ENCODE results near the gene HOTAIR. TPM values are rescaled to one million over a fixed set of nuclear protein-coding genes. Genes with fewer than 3 reads are reported as not detected.

Gene HOTAIR
- total RNA-seq, 2 experiments from 2014 or later: not detected

- Mint-ChIP-seq H3K4me3 (no peak overlapping the region), H3K27ac (no peak overlapping the region), H3K9me3 (peaks cover 6% of the 10 kb centered on the region), H3K36me3 (peaks cover 11% of the 10 kb centered on the region), H3K4me1 (peaks cover 29% of the 10 kb centered on the region), H3K27me3 (peaks cover 100% of the 10 kb centered on the region)
- DNase-seq: no peak
Observed at GRCh38 chr12:53968214-53969127, 6.3 kb downstream of the HOTAIR start.

GRCh38 chr12:53967421-53967925 lies 7.3 kb downstream of the HOTAIR start:
- no peak for DNase-seq
- H3K4me3 Mint-ChIP-seq: no peak overlapping the region
- no peaks in the 10 kb centered on the region for H3K9me3 Mint-ChIP-seq
- H3K4me1 Mint-ChIP-seq: peaks cover 22% of the 10 kb centered on the region
- H3K27ac Mint-ChIP-seq: no peak overlapping the region
- H3K36me3 Mint-ChIP-seq: peaks cover 5% of the 10 kb centered on the region
- H3K27me3 Mint-ChIP-seq: peaks cover 100% of the 10 kb centered on the region

GRCh38 chr12:53966385-53967133 lies 8.2 kb downstream of the HOTAIR start:
- Mint-ChIP-seq H3K27me3 (peaks cover 99% of the 10 kb centered on the region), H3K9me3 (no peaks in the 10 kb centered on the region), H3K4me1 (peaks cover 22% of the 10 kb centered on the region), H3K36me3 (peaks cover 5% of the 10 kb centered on the region), H3K4me3 (peak overlapping the region; percentile 38), H3K27ac (no peak overlapping the region)
- no peak for DNase-seq

- Mint-ChIP-seq H3K9me3 (no peaks in the 10 kb centered on the region), H3K27me3 (peaks cover 96% of the 10 kb centered on the region), H3K4me1 (peaks cover 22% of the 10 kb centered on the region), H3K4me3 (peak overlapping the region; percentile 38), H3K36me3 (peaks cover 5% of the 10 kb centered on the region), H3K27ac (no peak overlapping the region)
- DNase-seq: no peak
Observed at GRCh38 chr12:53966085-53966384, 8.7 kb downstream of the HOTAIR start.

GRCh38 chr12:53965281-53966084 lies 9.3 kb downstream of the HOTAIR start:
- H3K4me1 Mint-ChIP-seq: peaks cover 22% of the 10 kb centered on the region
- H3K4me3 Mint-ChIP-seq: peak overlapping the region; percentile 12
- no peak for DNase-seq
- no peak overlapping the region for H3K27ac Mint-ChIP-seq
- H3K9me3 Mint-ChIP-seq: no peaks in the 10 kb centered on the region
- H3K36me3 Mint-ChIP-seq: peaks cover 5% of the 10 kb centered on the region
- peaks cover 93% of the 10 kb centered on the region for H3K27me3 Mint-ChIP-seq

GRCh38 chr12:53964315-53964713 lies 10.4 kb downstream of the HOTAIR start:
- Mint-ChIP-seq H3K36me3 (peaks cover 5% of the 10 kb centered on the region), H3K27me3 (peaks cover 93% of the 10 kb centered on the region), H3K9me3 (no peaks in the 10 kb centered on the region), H3K4me3 (no peak overlapping the region), H3K27ac (no peak overlapping the region), H3K4me1 (peaks cover 22% of the 10 kb centered on the region)
- DNase-seq: no peak

GRCh38 chr12:53963434-53964314 lies 11.1 kb downstream of the HOTAIR start:
- peaks cover 5% of the 10 kb centered on the region for H3K36me3 Mint-ChIP-seq
- H3K4me1 Mint-ChIP-seq: peaks cover 22% of the 10 kb centered on the region
- no peaks in the 10 kb centered on the region for H3K9me3 Mint-ChIP-seq
- H3K4me3 Mint-ChIP-seq: peak overlapping the region; percentile 9
- H3K27me3 Mint-ChIP-seq: peaks cover 93% of the 10 kb centered on the region
- H3K27ac Mint-ChIP-seq: no peak overlapping the region
- DNase-seq: no peak

- Mint-ChIP-seq H3K4me3 (no peak overlapping the region), H3K27me3 (peaks cover 93% of the 10 kb centered on the region), H3K27ac (no peak overlapping the region), H3K4me1 (peaks cover 22% of the 10 kb centered on the region), H3K36me3 (peaks cover 5% of the 10 kb centered on the region), H3K9me3 (no peaks in the 10 kb centered on the region)
- no peak for DNase-seq
Observed at GRCh38 chr12:53963005-53963404, 11.7 kb downstream of the HOTAIR start.

GRCh38 chr12:53961025-53961761 lies 13.6 kb downstream of the HOTAIR start:
- DNase-seq: no peak
- peaks cover 93% of the 10 kb centered on the region for H3K27me3 Mint-ChIP-seq
- H3K36me3 Mint-ChIP-seq: peaks cover 5% of the 10 kb centered on the region
- peaks cover 22% of the 10 kb centered on the region for H3K4me1 Mint-ChIP-seq
- no peak overlapping the region for H3K4me3 Mint-ChIP-seq
- H3K27ac Mint-ChIP-seq: no peak overlapping the region
- no peaks in the 10 kb centered on the region for H3K9me3 Mint-ChIP-seq

GRCh38 chr12:53960187-53961024 lies 14.3 kb downstream of the HOTAIR start:
- H3K27me3 Mint-ChIP-seq: peaks cover 93% of the 10 kb centered on the region
- peaks cover 3% of the 10 kb centered on the region for H3K36me3 Mint-ChIP-seq
- peaks cover 22% of the 10 kb centered on the region for H3K4me1 Mint-ChIP-seq
- peaks cover 1% of the 10 kb centered on the region for H3K9me3 Mint-ChIP-seq
- no peak overlapping the region for H3K4me3 Mint-ChIP-seq
- no peak for DNase-seq
- H3K27ac Mint-ChIP-seq: no peak overlapping the region

GRCh38 chr12:53959314-53959713 lies 15.4 kb downstream of the HOTAIR start:
- peaks cover 1% of the 10 kb centered on the region for H3K36me3 Mint-ChIP-seq
- peaks cover 15% of the 10 kb centered on the region for H3K4me1 Mint-ChIP-seq
- no peak overlapping the region for H3K4me3 Mint-ChIP-seq
- no peak for DNase-seq
- H3K27me3 Mint-ChIP-seq: peaks cover 92% of the 10 kb centered on the region
- peaks cover 1% of the 10 kb centered on the region for H3K9me3 Mint-ChIP-seq
- no peak overlapping the region for H3K27ac Mint-ChIP-seq

GRCh38 chr12:53958128-53958527 lies 16.6 kb downstream of the HOTAIR start:
- H3K9me3 Mint-ChIP-seq: peaks cover 1% of the 10 kb centered on the region
- H3K4me3 Mint-ChIP-seq: no peak overlapping the region
- H3K36me3 Mint-ChIP-seq: no peaks in the 10 kb centered on the region
- no peak overlapping the region for H3K27ac Mint-ChIP-seq
- H3K27me3 Mint-ChIP-seq: peaks cover 92% of the 10 kb centered on the region
- DNase-seq: no peak
- H3K4me1 Mint-ChIP-seq: peaks cover 18% of the 10 kb centered on the region

All from activated naive CD8-positive, alpha-beta T cell treated with anti-CD3 and anti-CD28 coated beads for 36 hours (primary cell).